ENCODE results near the gene CACNA2D1.
A peak's percentile ranks its signal among the peaks of the same experiment; 100 is the strongest.

CACNA2D1 gene

DNA sequence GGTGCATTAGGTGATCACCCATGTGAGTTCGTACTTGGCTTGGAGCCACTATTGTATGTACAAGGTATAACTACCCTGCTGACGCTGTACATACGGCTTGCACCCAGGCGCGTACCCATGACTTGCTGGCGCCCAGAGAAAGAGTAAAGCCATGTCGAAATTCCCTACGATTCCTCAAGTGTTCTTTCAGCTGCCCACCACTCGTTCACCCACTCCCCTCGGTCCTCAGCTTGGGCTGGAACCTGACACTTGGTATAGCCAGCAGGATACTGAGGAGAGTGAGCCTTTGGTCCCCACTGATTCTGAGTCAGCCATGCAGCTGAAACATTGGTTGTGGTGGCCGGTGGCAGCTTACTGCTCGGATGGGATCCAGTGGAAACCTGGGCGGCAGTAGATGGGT lies 241.5 kb downstream of the CACNA2D1 start:
- TF ChIP-seq CTCF (IDR thresholded peaks at IDR 0.05; ENCODE audit: control insufficient read depth, insufficient read depth, low read depth, low read length, missing control alignments): no peak
- DNase-seq (ENCODE audit: low read depth): no peak

GRCh38 chr7:82200601-82201000 lies 243.0 kb downstream of the CACNA2D1 start:
- no peak for TF ChIP-seq CTCF (IDR thresholded peaks at IDR 0.05; ENCODE audit: control insufficient read depth, insufficient read depth, low read depth, low read length, missing control alignments)
- DNase-seq (ENCODE audit: low read depth): no peak
- no peak overlapping the region for H3K4me3 ChIP-seq (ENCODE audit: control insufficient read depth, low read depth, low read length)

More for the DNA sequence above, 241.5 kb downstream of the CACNA2D1 start:
- no peak overlapping the region for H3K4me3 ChIP-seq (ENCODE audit: control insufficient read depth, low read depth, low read length)

DNA sequence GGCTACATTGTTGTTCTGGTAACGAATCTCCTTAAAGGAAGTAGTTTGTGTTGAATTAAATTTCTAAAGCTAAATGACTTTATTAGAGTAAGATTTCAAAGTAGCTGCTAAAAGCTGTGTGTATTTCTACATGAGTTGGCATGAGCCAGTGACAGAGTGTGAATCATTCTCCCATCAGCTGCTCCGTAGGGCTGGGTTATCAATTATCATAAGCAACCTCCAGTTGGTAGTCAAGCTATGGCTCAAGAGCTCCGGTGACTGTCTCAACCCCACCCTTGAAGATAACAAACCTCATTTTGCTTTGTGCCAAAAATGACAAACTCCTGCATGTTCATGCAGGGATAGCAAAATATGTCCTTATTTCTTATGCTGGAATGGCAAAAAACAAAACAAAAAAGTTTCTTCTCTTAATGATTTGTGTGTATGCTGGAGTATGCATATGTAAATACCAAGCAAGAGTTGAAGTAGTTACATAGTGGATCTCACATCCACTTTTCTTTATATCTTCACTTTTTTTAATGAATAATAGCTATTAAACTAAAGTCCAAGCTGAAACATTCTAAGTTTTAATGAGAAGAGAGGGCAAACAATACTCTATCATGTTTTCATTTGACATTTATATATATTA lies 249.4 kb downstream of the CACNA2D1 start:
- no peak overlapping the region for H3K4me3 ChIP-seq (ENCODE audit: control insufficient read depth, low read depth, low read length)
- peak; percentile 16 for DNase-seq (ENCODE audit: low read depth)
- no peak for TF ChIP-seq CTCF (IDR thresholded peaks at IDR 0.05; ENCODE audit: control insufficient read depth, insufficient read depth, low read depth, low read length, missing control alignments)

GRCh38 chr7:82188636-82189035 lies 254.9 kb downstream of the CACNA2D1 start:
- no peak overlapping the region for H3K4me3 ChIP-seq (ENCODE audit: control insufficient read depth, low read depth, low read length)
- no peak for TF ChIP-seq CTCF (IDR thresholded peaks at IDR 0.05; ENCODE audit: control insufficient read depth, insufficient read depth, low read depth, low read length, missing control alignments)
- DNase-seq (ENCODE audit: low read depth): no peak

DNA sequence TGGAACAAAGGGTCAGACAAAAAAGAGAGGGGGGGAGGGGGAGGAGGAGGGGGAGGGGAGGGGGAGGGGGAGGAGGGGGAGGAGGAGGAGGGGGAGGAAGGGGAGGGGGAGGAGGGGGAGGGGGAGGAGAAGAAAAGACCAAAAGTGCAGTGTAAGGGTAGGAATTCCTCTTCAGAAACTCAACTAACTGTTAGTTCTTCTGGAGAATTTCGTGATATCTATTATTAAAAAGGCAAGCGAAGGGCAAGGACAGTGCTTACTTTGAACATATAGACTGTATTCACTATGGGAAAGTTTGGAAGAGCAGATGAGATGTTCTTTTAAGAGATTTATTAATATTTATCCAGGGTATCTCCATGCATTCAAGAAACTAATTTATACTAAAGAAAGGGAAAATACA lies 258.1 kb downstream of the CACNA2D1 start:
- no peak for TF ChIP-seq CTCF (IDR thresholded peaks at IDR 0.05; ENCODE audit: control insufficient read depth, insufficient read depth, low read depth, low read length, missing control alignments)
- DNase-seq (ENCODE audit: low read depth): no peak
- no peak overlapping the region for H3K4me3 ChIP-seq (ENCODE audit: control insufficient read depth, low read depth, low read length)

DNA sequence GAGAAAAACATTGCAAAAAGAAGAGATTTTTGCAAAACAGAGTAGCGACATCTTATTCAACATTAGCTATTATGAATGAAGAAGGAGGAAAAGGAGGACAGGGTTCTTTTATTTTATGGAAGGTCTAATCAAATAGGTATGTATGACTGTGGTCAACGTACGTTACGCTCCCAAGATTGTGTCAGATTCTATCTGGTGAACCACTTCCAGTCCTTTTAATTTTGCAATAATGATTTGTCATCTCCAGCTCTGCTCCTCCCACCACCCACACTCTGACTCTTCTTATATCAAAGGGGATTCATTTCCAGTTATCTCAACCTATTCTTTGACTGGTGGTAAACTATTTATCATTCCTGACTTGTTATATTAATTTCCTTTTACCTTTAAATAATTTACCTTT lies 259.9 kb downstream of the CACNA2D1 start:
- no peak for TF ChIP-seq CTCF (IDR thresholded peaks at IDR 0.05; ENCODE audit: control insufficient read depth, insufficient read depth, low read depth, low read length, missing control alignments)
- DNase-seq (ENCODE audit: low read depth): peak; percentile 47
- no peak overlapping the region for H3K4me3 ChIP-seq (ENCODE audit: control insufficient read depth, low read depth, low read length)
